Measurements from ENCODE around the gene KIF12. TPM values are rescaled to one million over a fixed set of nuclear protein-coding genes. Genes with fewer than 3 reads are reported as not detected.

The KIF12 gene
- total and polyA plus RNA-seq, 9 donors = 0.05 to 7.2 (median 0.30) TPM

DNA sequence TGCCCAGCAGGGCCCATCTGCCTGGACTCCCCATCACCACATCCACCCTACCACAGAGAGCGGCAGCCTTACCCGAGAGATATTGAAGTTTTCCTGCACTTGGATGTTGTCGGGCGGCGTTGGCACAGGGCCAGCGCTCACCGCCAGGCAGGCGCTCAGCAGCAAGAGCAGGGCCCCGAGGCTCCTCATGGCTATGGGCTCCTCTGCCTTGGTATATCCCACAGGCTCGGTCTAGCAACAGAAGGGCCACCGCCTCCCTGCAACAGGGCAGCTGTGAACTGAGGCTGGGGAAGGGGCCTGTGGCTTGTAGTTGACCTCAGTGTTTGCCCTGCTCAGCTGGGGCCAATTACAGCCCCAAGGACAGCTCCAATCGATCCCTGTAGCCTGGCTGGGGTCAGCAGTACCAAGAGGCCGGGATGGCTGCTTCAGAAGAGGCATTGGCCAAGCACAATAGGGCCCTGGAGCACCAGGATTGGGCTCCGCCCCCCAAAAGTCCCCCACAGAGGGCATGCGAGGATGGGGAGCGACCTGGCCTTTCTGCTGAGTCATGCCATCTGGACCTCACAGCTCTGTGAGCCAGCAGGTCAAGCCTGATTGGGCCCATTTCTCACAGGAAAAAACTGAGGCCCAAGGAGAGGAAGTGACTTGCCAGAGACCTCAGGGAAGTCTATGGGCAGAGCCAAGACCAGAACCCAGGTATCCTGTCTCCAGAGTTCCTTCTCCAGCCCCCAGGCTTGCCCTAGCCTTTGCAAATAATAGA lies 20.9 kb downstream of the KIF12 start, which contains the start of gene AMBP:
TSS of gene AMBP (minus strand) at position 280 of the 760 bp plus-strand sequence. CDS start at position 189, 91 bp downstream.
- Histone ChIP-seq H3K36me3 (ENCODE audit: control insufficient read depth, insufficient read depth, low read length) (no peaks in the 10 kb centered on the region), H3K9me3 (replicated peaks; ENCODE audit: control insufficient read depth, low read depth, low read length) (no peaks in the 10 kb centered on the region), H3K4me1 (ENCODE audit: control insufficient read depth, insufficient read depth, low read length) (peaks cover 2% of the 10 kb centered on the region), H3K4me3 (ENCODE audit: low read length) (no peak within 1 kb of the TSS), H3K27ac (ENCODE audit: low read length) (no peak within 1 kb of the TSS), H3K27me3 (ENCODE audit: control insufficient read depth, insufficient read depth, low read length) (peaks cover 17% of the 10 kb centered on the region)
- no peak for DNase-seq
- WGBS (ENCODE audit: insufficient coverage) = 60% methylated on average over 16 of the region's 16 CpGs

DNA sequence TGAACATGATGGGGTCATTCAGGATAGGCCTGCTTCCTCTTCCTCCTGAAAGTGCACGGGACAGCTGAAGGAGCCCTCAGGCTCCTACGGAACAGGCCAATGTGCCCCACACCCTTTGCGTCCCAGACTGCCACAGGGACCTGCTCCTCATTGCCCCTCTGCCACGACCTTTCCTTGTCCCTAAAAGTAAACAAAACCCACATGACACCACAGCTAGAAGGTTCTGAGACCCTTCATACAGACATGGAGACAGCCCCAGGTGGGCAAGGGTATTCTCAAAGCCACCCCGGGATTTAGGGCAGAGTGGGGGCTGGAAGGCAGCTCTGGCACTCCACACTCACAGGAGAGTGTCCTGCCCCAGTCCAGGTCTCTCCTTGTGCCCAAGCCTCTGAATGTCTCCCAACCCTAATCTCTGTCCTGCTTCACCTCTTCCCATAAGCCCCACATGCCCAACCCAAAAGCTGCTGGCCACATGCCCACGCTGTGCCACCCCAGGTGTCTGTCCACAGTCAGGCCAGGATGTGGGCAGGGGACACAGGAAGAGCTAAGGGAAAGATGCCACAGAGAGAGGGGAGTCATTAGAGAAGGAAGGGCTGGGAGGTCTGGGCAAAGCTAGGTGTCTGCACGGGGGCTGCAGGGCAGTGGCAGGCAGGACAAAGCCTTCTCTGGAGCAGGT lies 21.8 kb downstream of the KIF12 start:
- Histone ChIP-seq H3K27ac (ENCODE audit: low read length) (no peak overlapping the region), H3K4me1 (ENCODE audit: control insufficient read depth, insufficient read depth, low read length) (peaks cover 5% of the 10 kb centered on the region), H3K9me3 (replicated peaks; ENCODE audit: control insufficient read depth, low read depth, low read length) (no peaks in the 10 kb centered on the region), H3K27me3 (ENCODE audit: control insufficient read depth, insufficient read depth, low read length) (peaks cover 17% of the 10 kb centered on the region), H3K4me3 (ENCODE audit: low read length) (no peak overlapping the region), H3K36me3 (ENCODE audit: control insufficient read depth, insufficient read depth, low read length) (no peaks in the 10 kb centered on the region)
- 90% methylated on average over 2 of the region's 7 CpGs for WGBS (ENCODE audit: insufficient coverage)
- DNase-seq = no peak

DNA sequence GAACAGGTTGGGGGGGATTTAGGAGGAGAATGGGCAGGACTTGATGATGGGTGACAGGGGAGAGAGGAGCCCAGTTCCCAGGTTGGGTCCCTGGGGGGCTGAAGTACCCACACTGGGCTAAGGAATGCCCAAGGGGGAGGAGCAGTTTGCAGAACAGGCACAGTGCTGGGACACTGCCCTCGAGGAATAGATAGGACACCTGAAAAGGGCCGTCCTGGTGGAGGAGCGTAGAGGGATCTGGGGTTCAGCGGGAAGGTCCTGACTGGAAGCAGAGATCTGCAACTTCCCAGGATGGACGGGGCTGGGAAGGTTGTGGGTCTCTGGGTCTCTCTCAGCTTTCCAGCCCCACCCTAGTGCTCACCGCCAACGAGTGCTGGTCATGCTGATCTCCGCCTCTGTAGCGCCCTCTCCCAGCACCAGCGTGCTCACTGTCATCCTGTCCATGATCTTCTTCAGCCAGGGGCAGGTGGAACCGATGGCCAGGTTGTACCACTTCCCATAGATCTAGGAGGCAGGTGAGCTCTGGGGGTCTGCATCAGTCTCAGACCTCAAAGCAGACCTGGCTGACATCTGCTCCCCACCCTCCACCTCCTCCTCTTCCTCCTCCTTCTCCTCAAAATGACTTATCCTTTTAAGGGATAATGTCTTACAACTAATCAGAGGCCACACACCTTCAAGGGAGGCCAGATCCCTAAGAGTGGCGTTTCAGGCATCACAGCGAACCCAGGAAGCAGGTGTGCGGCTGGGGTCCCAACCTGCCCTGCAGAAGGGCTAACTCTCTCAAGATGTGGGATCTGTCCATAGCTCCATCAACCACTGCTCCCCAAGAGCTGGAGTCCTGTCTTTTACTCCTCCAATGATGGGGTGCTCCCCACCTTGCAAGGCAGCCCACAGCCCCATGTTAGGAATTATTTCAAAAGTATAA lies 22.6 kb downstream of the KIF12 start:
- 62% methylated on average over 12 of the region's 14 CpGs for WGBS (ENCODE audit: insufficient coverage)
- peaks cover 17% of the 10 kb centered on the region for H3K27me3 ChIP-seq (ENCODE audit: control insufficient read depth, insufficient read depth, low read length)
- H3K36me3 ChIP-seq (ENCODE audit: control insufficient read depth, insufficient read depth, low read length) = no peaks in the 10 kb centered on the region
- no peaks in the 10 kb centered on the region for H3K9me3 ChIP-seq (replicated peaks; ENCODE audit: control insufficient read depth, low read depth, low read length)
- no peak for DNase-seq
- H3K4me1 ChIP-seq (ENCODE audit: control insufficient read depth, insufficient read depth, low read length) = peaks cover 13% of the 10 kb centered on the region
- no peak overlapping the region for H3K4me3 ChIP-seq (ENCODE audit: low read length)
- no peak overlapping the region for H3K27ac ChIP-seq (ENCODE audit: low read length)

DNA sequence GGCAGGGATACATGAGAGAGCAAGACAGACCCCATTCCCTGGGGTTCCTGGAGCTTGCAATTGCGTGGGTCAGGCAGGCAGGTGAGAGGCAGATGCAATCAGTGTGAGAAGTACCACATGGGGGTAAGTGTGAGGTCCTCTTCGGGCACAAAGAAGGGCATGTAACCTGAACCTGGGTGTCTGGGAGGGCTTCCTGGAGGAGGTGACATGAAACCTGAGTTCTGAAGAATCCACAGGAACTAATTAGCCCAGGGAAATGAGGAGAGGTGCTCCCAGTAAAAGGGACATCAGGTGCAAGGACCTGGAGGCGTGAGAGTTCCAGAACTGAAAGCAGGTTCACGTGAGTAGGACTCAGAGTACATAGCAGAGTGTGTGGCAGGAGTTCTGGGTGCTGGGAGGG lies 23.5 kb downstream of the KIF12 start:
- 51% methylated on average over 4 of the region's 4 CpGs for WGBS (ENCODE audit: insufficient coverage)
- H3K9me3 ChIP-seq (replicated peaks; ENCODE audit: control insufficient read depth, low read depth, low read length) = no peaks in the 10 kb centered on the region
- H3K27ac ChIP-seq (ENCODE audit: low read length) = no peak overlapping the region
- H3K4me3 ChIP-seq (ENCODE audit: low read length) = no peak overlapping the region
- DNase-seq = no peak
- H3K4me1 ChIP-seq (ENCODE audit: control insufficient read depth, insufficient read depth, low read length) = peaks cover 18% of the 10 kb centered on the region
- H3K36me3 ChIP-seq (ENCODE audit: control insufficient read depth, insufficient read depth, low read length) = no peaks in the 10 kb centered on the region
- H3K27me3 ChIP-seq (ENCODE audit: control insufficient read depth, insufficient read depth, low read length) = peaks cover 17% of the 10 kb centered on the region

DNA sequence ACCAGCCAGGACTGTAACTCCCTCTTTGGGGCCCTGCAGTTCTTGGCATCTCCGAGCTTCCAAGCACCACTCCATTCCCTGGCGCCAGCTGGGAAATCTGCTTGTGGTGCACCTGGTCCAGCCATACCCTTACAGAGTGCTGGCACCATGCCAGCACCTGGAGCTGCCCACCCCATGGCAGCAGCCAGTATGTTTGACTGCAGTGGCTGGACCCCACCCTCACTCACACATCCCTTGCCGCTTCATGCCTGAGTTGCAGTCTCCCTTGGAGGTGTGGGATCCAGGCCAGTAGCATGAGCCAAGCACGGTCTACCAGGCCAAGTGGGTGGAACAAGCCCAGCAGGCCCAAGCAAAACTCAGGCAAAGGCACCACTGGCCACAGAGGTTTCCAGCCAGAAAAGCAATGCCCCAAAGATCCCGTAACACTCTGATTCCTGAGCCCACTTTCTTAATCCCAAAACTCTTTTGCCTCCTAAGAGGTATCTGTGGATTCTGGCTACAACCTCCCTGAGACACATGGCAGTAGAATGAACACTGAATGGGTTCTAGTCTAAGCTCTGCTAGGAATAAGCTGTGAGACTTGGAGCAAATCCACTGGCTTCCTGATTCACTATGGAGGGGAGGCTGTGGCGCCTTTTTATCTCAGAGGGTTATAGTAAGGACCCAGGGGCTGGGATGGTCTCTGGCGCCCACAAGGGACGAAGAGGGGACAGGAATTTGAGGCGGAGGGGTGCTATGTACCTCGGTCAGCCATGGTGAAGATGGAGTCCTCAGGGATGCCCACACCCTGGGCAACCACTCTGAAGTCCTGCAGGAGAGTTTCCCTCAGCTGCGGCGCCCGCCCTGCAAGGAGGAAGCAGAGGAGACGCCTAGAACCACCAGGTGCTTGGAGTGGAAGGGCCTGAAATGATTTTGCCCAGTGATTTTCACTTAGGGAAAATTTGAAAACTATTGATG lies 26.6 kb downstream of the KIF12 start:
- 45% methylated on average over 9 of the region's 14 CpGs for WGBS (ENCODE audit: insufficient coverage)
- DNase-seq = peak; percentile 68
- H3K27me3 ChIP-seq (ENCODE audit: control insufficient read depth, insufficient read depth, low read length) = peaks cover 17% of the 10 kb centered on the region
- H3K9me3 ChIP-seq (replicated peaks; ENCODE audit: control insufficient read depth, low read depth, low read length) = no peaks in the 10 kb centered on the region
- no peaks in the 10 kb centered on the region for H3K36me3 ChIP-seq (ENCODE audit: control insufficient read depth, insufficient read depth, low read length)
- no peak overlapping the region for H3K27ac ChIP-seq (ENCODE audit: low read length)
- no peak overlapping the region for H3K4me3 ChIP-seq (ENCODE audit: low read length)
- H3K4me1 ChIP-seq (ENCODE audit: control insufficient read depth, insufficient read depth, low read length) = peaks cover 18% of the 10 kb centered on the region

DNA sequence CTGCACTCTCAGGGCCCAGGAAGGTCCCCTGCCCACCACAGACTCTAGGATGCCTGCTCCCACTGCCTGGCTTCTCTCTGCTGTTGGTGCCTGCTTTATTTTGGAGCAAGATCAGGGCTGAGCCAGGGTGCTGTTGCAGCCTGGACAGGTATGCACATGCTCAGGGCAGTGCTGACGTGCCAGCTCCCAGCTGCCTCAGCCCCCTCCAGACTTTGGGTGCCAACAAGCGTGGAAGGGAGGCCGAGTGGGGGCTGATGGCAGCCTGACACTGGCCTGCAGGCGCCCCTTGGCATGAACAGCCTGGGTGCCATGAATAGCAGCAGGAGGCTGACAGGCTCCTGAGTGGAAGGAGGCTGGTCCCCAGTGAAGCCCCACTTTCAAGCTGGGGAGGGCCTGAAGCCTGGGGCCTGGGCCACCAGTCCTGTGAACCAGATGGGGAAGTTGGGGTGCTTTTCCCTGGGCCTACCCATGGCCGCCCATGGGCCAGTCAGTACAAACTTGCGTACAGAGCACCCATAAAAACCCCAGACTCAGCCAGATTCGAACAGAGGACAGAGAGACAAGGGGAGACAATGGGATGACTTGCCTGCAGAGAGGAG lies 27.8 kb downstream of the KIF12 start:
- no peak overlapping the region for H3K4me3 ChIP-seq (ENCODE audit: low read length)
- H3K27ac ChIP-seq (ENCODE audit: low read length) = no peak overlapping the region
- H3K4me1 ChIP-seq (ENCODE audit: control insufficient read depth, insufficient read depth, low read length) = peaks cover 18% of the 10 kb centered on the region
- H3K27me3 ChIP-seq (ENCODE audit: control insufficient read depth, insufficient read depth, low read length) = peaks cover 11% of the 10 kb centered on the region
- H3K9me3 ChIP-seq (replicated peaks; ENCODE audit: control insufficient read depth, low read depth, low read length) = no peaks in the 10 kb centered on the region
- H3K36me3 ChIP-seq (ENCODE audit: control insufficient read depth, insufficient read depth, low read length) = no peaks in the 10 kb centered on the region
- no peak for DNase-seq
- 96% methylated on average over 7 of the region's 7 CpGs for WGBS (ENCODE audit: insufficient coverage)

DNA sequence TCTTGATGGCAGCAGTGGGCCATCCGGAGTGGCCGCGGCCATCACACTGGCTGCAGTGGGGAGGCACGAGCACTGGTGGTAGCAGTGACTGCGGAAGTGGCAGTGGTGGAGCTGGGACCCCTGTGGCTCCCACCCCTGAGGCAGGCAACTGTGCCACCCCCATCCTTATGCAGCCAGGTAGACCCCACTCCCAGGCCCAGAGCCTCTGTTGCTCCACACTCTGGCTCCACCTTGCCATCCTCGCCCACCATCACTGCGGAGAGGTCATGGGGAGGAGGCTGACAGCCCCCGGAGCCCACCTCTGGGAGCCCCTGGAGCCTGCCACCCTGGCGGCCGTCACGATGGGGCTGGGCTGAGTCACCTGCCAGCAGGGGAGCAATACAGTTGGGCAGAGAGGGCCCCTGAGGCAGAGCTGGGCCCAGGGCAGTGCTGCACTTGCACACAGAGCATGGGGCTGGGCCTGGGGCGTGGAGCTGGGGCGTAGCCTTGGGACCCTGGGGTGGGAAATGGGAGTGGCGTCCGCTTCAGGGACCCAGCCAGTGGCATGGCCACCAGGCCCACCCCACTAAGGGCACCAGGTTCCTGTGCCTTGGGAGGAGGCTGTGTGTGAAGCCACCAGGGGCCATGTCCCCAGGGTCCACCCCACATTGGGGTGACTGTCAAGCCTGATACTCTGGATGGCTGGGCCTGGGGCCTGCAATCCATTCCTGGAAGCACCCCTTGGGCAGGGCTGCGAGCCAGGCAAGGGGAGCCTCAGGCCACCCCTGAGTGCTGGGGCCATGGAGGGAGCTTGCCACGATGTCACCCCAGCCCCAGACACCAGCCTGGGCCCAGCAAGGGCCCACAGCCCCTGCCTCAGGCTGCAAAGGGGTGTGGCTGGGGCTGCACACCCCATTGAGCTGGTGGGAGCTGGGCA lies 28.6 kb downstream of the KIF12 start:
- H3K27ac ChIP-seq (ENCODE audit: low read length) = no peak overlapping the region
- H3K36me3 ChIP-seq (ENCODE audit: control insufficient read depth, insufficient read depth, low read length) = no peaks in the 10 kb centered on the region
- peaks cover 6% of the 10 kb centered on the region for H3K27me3 ChIP-seq (ENCODE audit: control insufficient read depth, insufficient read depth, low read length)
- H3K9me3 ChIP-seq (replicated peaks; ENCODE audit: control insufficient read depth, low read depth, low read length) = no peaks in the 10 kb centered on the region
- H3K4me1 ChIP-seq (ENCODE audit: control insufficient read depth, insufficient read depth, low read length) = peaks cover 18% of the 10 kb centered on the region
- DNase-seq = no peak
- no peak overlapping the region for H3K4me3 ChIP-seq (ENCODE audit: low read length)
- WGBS (ENCODE audit: insufficient coverage) = 91% methylated on average over 13 of the region's 17 CpGs

DNA sequence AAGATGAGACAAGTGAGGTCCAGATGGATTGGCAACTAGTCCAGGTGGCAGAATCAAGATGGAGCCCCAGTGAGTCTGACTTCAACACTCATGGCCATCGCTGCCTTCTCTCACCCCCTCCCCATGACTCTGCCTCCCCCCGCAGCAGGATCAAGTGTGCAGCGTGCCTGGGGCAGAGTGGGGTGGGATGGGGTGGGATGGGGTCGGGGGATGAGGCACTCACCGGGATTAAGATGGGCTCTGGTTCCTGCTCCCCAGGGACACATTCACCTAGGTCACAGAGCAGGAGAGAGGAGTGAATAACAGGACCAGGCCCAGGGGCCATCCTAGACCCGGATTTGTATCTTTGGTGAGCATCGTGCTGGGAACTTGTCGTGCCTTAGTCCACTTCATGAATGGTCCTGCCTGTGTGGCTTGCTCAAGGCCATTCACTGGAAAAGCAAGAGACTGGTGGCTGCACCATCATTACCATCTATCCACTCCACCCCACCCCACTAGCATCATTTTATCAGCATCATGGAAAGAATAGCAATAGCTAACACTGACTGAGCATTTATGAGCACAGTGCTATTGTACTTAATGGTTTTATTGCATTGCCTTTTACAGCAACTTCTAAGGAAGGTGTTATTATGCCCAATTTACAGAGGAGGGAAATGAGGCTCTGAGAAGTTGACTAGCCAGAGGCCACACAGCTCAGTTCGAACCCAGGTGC lies 29.5 kb downstream of the KIF12 start:
- Histone ChIP-seq H3K27me3 (ENCODE audit: control insufficient read depth, insufficient read depth, low read length) (peaks cover 6% of the 10 kb centered on the region), H3K36me3 (ENCODE audit: control insufficient read depth, insufficient read depth, low read length) (no peaks in the 10 kb centered on the region), H3K27ac (ENCODE audit: low read length) (no peak overlapping the region), H3K4me3 (ENCODE audit: low read length) (no peak overlapping the region), H3K9me3 (replicated peaks; ENCODE audit: control insufficient read depth, low read depth, low read length) (no peaks in the 10 kb centered on the region), H3K4me1 (ENCODE audit: control insufficient read depth, insufficient read depth, low read length) (peaks cover 18% of the 10 kb centered on the region)
- no peak for DNase-seq
- WGBS (ENCODE audit: insufficient coverage) = 62% methylated on average over 6 of the region's 9 CpGs

Data from muscle of leg (tissue), 11 donors.